RWPE2 (cell line): ENCODE measurements around the gene ABCA7.
A peak's percentile ranks its signal among the peaks of the same experiment; 100 is the strongest.

Experiments used
- ATAC-seq: fragments of 200-7000 bp; cut with Tn5 transposase; 3 replicates; pipeline ENCODE4 v1.9.1; 2021; ENCODE audit warnings: low read depth
- DNase-seq: peaks from one replicate; pipeline ENCODE4 v3.0.0-alpha.2; 2020; ENCODE audit warnings: low spot score
- H3K27ac ChIP-seq: fragments of 450-650 bp; 2 replicates; pipeline ENCODE4 v1.5.1; 2017; ENCODE audit warnings: mild to moderate bottlenecking; ENCODE audit not compliant: poor library complexity, severe bottlenecking
- H3K27me3 ChIP-seq: fragments of 250-450 bp; sonication (Bioruptor Pico); 2 replicates; pipeline ENCODE4 v1.5.1; 2021; ENCODE audit warnings: mild to moderate bottlenecking, moderate library complexity; ENCODE audit not compliant: insufficient read depth, poor library complexity, severe bottlenecking
- H3K36me3 ChIP-seq: fragments of 250-450 bp; sonication (Bioruptor Pico); 2 replicates; pipeline ENCODE4 v1.5.1; 2020; ENCODE audit warnings: low read depth, mild to moderate bottlenecking, moderate library complexity
- H3K4me1 ChIP-seq: fragments of 250-450 bp; sonication (Bioruptor Pico); 2 replicates; pipeline ENCODE4 v1.5.1; 2021; ENCODE audit warnings: mild to moderate bottlenecking, moderate library complexity; ENCODE audit not compliant: insufficient read depth, poor library complexity, severe bottlenecking
- H3K4me3 ChIP-seq: fragments of 250-450 bp; sonication (Bioruptor Pico); 2 replicates; pipeline ENCODE4 v1.5.1; 2021; ENCODE audit warnings: mild to moderate bottlenecking, moderate library complexity; ENCODE audit not compliant: severe bottlenecking
- H3K9me3 ChIP-seq: fragments of 250-450 bp; sonication (Bioruptor Pico); 2 replicates; pipeline ENCODE4 v1.5.1; 2021; ENCODE audit warnings: mild to moderate bottlenecking, moderate library complexity; ENCODE audit not compliant: severe bottlenecking
- CTCF ChIP-seq: fragments of 450-650 bp; IDR thresholded peaks from one replicate; pipeline ENCODE4 v1.5.1; 2017; ENCODE audit warnings: mild to moderate bottlenecking, moderate library complexity; ENCODE audit not compliant: poor library complexity, severe bottlenecking

The ABCA7 gene

GRCh38 chr19:1076951-1077350, 37.0 kb downstream of the ABCA7 start:
- H3K4me3 ChIP-seq = no peak overlapping the region
- no peak overlapping the region for H3K27ac ChIP-seq
- H3K36me3 ChIP-seq = no peaks in the 10 kb centered on the region
- peaks cover 3% of the 10 kb centered on the region for H3K4me1 ChIP-seq
- DNase-seq (peak; percentile 62), ATAC-seq (peak; percentile 30; the same call in 2 of the 3 replicates)
- no peak for TF ChIP-seq CTCF
- no peaks in the 10 kb centered on the region for H3K27me3 ChIP-seq
- H3K9me3 ChIP-seq = no peaks in the 10 kb centered on the region

DNA sequence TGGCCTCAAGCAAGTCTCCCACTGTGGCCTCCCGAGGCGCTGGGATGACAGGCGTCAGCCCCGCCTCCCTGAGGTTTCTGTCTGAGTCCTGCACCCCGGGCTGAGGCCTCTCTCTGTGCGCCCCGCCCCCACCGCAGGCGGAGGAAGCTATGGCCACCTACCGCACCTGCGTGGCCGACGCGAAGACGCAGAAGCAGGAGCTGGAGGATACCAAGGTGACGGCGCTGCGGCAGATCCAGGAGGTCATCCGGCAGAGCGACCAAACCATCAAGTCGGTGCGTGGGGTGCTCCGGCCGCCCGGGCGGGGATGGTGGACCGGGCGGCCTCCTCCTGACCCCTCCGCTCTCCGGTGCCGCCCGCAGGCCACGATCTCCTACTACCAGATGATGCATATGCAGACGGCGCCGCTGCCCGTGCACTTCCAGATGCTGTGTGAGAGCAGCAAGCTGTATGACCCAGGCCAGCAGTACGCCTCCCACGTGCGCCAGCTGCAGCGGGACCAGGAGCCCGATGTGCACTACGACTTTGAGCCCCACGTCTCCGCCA, 39.7 kb downstream of the ABCA7 start:
- DNase-seq (peak; percentile 63), ATAC-seq (no peak)
- H3K4me1 ChIP-seq = peaks cover 3% of the 10 kb centered on the region
- no peak overlapping the region for H3K4me3 ChIP-seq
- no peak overlapping the region for H3K27ac ChIP-seq
- H3K36me3 ChIP-seq = no peaks in the 10 kb centered on the region
- no peak for TF ChIP-seq CTCF
- H3K9me3 ChIP-seq = no peaks in the 10 kb centered on the region
- no peaks in the 10 kb centered on the region for H3K27me3 ChIP-seq

DNA sequence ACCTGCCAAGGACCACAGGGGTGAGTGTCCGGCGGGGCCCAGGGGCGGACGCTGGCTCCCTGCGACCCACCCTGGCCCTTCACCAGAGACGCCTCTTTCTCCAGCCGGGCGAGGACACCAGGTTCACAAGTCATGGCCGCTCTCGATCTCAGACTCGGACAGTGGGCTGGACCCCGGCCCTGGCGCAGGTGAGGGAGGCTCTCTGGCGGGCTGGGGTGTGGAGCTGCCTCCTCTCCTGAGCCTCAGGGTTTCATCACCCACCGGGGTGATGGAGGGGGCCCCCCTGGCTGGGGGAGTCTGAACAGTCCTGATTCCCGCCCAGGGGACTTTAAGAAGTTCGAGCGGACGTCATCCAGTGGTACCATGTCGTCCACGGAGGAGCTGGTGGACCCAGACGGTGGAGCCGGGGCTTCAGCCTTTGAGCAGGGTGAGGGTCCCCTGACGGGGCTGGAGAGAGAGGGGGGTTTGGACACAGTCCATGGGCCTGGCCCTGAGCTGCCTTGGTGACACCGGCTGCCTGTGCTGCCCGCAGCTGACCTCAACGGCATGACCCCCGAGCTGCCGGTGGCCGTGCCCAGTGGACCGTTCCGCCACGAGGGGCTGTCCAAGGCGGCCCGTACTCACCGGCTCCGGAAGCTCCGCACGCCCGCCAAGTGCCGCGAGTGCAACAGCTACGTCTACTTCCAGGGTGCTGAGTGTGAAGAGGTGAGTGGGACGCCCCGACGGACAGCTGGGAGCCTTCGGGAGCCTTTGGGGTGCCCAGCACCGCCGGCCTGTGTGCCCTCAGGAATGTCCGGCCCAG, 40.7 kb downstream of the ABCA7 start:
- TF ChIP-seq CTCF = no peak
- no peaks in the 10 kb centered on the region for H3K27me3 ChIP-seq
- no peaks in the 10 kb centered on the region for H3K36me3 ChIP-seq
- ATAC-seq (no peak), DNase-seq (peak; percentile 65)
- no peaks in the 10 kb centered on the region for H3K9me3 ChIP-seq
- peaks cover 3% of the 10 kb centered on the region for H3K4me1 ChIP-seq
- no peak overlapping the region for H3K27ac ChIP-seq
- H3K4me3 ChIP-seq = no peak overlapping the region

GRCh38 chr19:1081301-1082164, 41.6 kb downstream of the ABCA7 start:
- no peaks in the 10 kb centered on the region for H3K36me3 ChIP-seq
- TF ChIP-seq CTCF = no peak
- H3K9me3 ChIP-seq = no peaks in the 10 kb centered on the region
- no peak overlapping the region for H3K4me3 ChIP-seq
- peak; percentile 53 for DNase-seq
- peak overlapping the region; percentile 16 for H3K27ac ChIP-seq
- ATAC-seq = no peak; the same call in 2 of the 3 replicates
- H3K27me3 ChIP-seq = no peaks in the 10 kb centered on the region
- H3K4me1 ChIP-seq = peaks cover 3% of the 10 kb centered on the region
